CD14-positive monocyte (primary cell): ENCODE results near the gene FYB2. TPM values are rescaled to one million over a fixed set of nuclear protein-coding genes. Genes with fewer than 3 reads are reported as not detected.
A peak's percentile ranks its signal among the peaks of the same experiment; 100 is the strongest.

ENCODE experiments used
- DNase-seq, 3 donors: peaks; one replicate each; pipeline ENCODE4 v3.0.0-alpha.2; 2011 to 2022
- H2AFZ ChIP-seq: 2 replicates; pipeline ENCODE4 v1.6.0; 2012; ENCODE audit warnings: mild to moderate bottlenecking, low read depth, low read length, inconsistent platforms; ENCODE audit not compliant: insufficient read depth, poor library complexity, severe bottlenecking
- H3K27ac ChIP-seq, 2 donors: 1 replicate in 1 of 2; 2 replicates in 1 of 2; pipeline ENCODE4 v1.5.1; 2012 to 2013; ENCODE audit warnings: low read length in 2 of 2, control low read depth in 1 of 2, inconsistent platforms in 1 of 2, low read depth in 1 of 2, mild to moderate bottlenecking in 1 of 2
- H3K27me3 ChIP-seq, 2 donors: one replicate each; pipeline versions ENCODE4 v1.6.0 to v1.6.1; 2011 to 2013; ENCODE audit warnings: low read length in 2 of 2; ENCODE audit not compliant: control insufficient read depth in 2 of 2, insufficient read depth in 2 of 2
- H3K36me3 ChIP-seq, 2 donors: replicated peaks in 1 of 2; 1 replicate in 1 of 2; 2 replicates in 1 of 2; pipeline versions ENCODE4 v1.5.1 to v1.6.1; 2012 to 2013; ENCODE audit warnings: low read length in 2 of 2, control low read depth in 1 of 2, inconsistent platforms in 1 of 2, mild to moderate bottlenecking in 1 of 2; ENCODE audit not compliant: insufficient read depth in 2 of 2, control insufficient read depth in 1 of 2
- H3K4me1 ChIP-seq, 2 donors: 1 replicate in 1 of 2; 2 replicates in 1 of 2; pipeline versions ENCODE4 v1.5.1 to v1.6.1; 2012 to 2013; ENCODE audit warnings: low read length in 2 of 2, control low read depth in 1 of 2, inconsistent platforms in 1 of 2, mild to moderate bottlenecking in 1 of 2, moderate library complexity in 1 of 2; ENCODE audit not compliant: insufficient read depth in 2 of 2, control insufficient read depth in 1 of 2
- H3K4me2 ChIP-seq: replicated peaks from 2 replicates; pipeline ENCODE3; 2012; ENCODE audit warnings: low read length, moderate library complexity, mild to moderate bottlenecking; ENCODE audit not compliant: poor library complexity, severe bottlenecking; ENCODE audit errors: extremely low read depth
- H3K4me3 ChIP-seq, 3 experiments: fragments of 200-600 bp in 1 of 3; sonication (generic) in 1 of 3; replicated peaks in 1 of 3; 1 replicate in 2 of 3; 2 replicates in 1 of 3; pipeline ENCODE4 v1.5.1; 2011 to 2013; ENCODE audit warnings: low read length in 3 of 3, mild to moderate bottlenecking in 3 of 3, control low read depth in 2 of 3, low read depth in 2 of 3, inconsistent platforms in 1 of 3, moderate library complexity in 1 of 3
- H3K79me2 ChIP-seq: 2 replicates; pipeline ENCODE4 v1.6.0; 2012; ENCODE audit warnings: mild to moderate bottlenecking, control low read depth, inconsistent platforms, low read length, moderate library complexity; ENCODE audit not compliant: insufficient read depth
- H3K9ac ChIP-seq: 2 replicates; pipeline ENCODE4 v1.6.0; 2017; ENCODE audit warnings: low read length, mild to moderate bottlenecking; ENCODE audit not compliant: insufficient read depth, poor library complexity, severe bottlenecking
- H3K9me3 ChIP-seq, 2 donors: replicated peaks in 1 of 2; 1 replicate in 1 of 2; 2 replicates in 1 of 2; pipeline versions ENCODE4 v1.5.1 to v1.6.1; 2012 to 2013; ENCODE audit warnings: low read length in 2 of 2, control low read depth in 1 of 2; ENCODE audit not compliant: control insufficient read depth in 1 of 2, insufficient read depth in 1 of 2
- H4K20me1 ChIP-seq: 2 replicates; pipeline ENCODE4 v1.6.0; 2012; ENCODE audit warnings: mild to moderate bottlenecking, low read length, control low read depth, moderate library complexity; ENCODE audit not compliant: insufficient read depth
- H3K27ac Mint-ChIP-seq, 7 donors: one replicate each; pipeline ENCODE4 v1.8.0; 2020; ENCODE audit warnings: mild to moderate bottlenecking in 7 of 7, mixed read lengths in 7 of 7, moderate library complexity in 6 of 7, inconsistent platforms in 2 of 7
- H3K27me3 Mint-ChIP-seq, 3 donors: one replicate each; pipeline ENCODE4 v1.8.0; 2021 to 2022; ENCODE audit warnings: low read depth in 3 of 3, mild to moderate bottlenecking in 3 of 3, mixed read lengths in 3 of 3, moderate library complexity in 3 of 3, inconsistent platforms in 1 of 3
- H3K36me3 Mint-ChIP-seq, 2 donors: one replicate each; pipeline ENCODE4 v1.8.0; 2020; ENCODE audit warnings: mixed read lengths in 2 of 2, inconsistent platforms in 1 of 2, mild to moderate bottlenecking in 1 of 2
- H3K4me1 Mint-ChIP-seq: one replicate; pipeline ENCODE4 v1.8.0; 2020; ENCODE audit warnings: mild to moderate bottlenecking, mixed read lengths
- H3K4me3 Mint-ChIP-seq, 2 donors: one replicate each; pipeline ENCODE4 v1.8.0; 2020; ENCODE audit warnings: mild to moderate bottlenecking in 2 of 2, mixed read lengths in 2 of 2, moderate library complexity in 1 of 2
- H3K9me3 Mint-ChIP-seq, 7 donors: one replicate each; pipeline ENCODE4 v1.8.0; 2020 to 2022; ENCODE audit warnings: mixed read lengths in 7 of 7, mild to moderate bottlenecking in 6 of 7, moderate library complexity in 6 of 7, inconsistent platforms in 2 of 7
- WGBS: methylation state at CpG from one replicate; pipeline ENCODE4 v1.1.5; 2013; ENCODE audit warnings: missing lambda C conversion rate; ENCODE audit not compliant: insufficient coverage; 5-methylcytosine and 5-hydroxymethylcytosine counted together
- intact Hi-C, 2 donors: fragments of 100-400 bp; cut with micrococcal nuclease; formaldehyde crosslinking; loops; one replicate each; pipeline versions ENCODE4 v1.15.0 to v1.15.1; 2023
- polyA plus RNA-seq, 3 donors: library from polyadenylated mRNA; depleted of rRNA in 1 of 3; unstranded in 2 of 3; stranded (reverse) in 1 of 3; fragments of 300-500 nt in 2 of 3; fragments of >200 nt in 1 of 3; fragmentation: Illumina TruSeq in 2 of 3; gene quantifications; 1 replicate in 2 of 3; 2 replicates in 1 of 3; pipeline ENCODE4 v1.2.3, GENCODE V29; 2012 to 2021
- TF ChIP-seq, protein P1 (sequence below): fragments of 200-600 bp; IDR thresholded peaks from one replicate; pipeline ENCODE4 v1.8.0; 2022; ENCODE audit warnings: antibody characterized with exemption, mild to moderate bottlenecking

The FYB2 gene
- polyA plus RNA-seq, 3 donors = not detected

DNA sequence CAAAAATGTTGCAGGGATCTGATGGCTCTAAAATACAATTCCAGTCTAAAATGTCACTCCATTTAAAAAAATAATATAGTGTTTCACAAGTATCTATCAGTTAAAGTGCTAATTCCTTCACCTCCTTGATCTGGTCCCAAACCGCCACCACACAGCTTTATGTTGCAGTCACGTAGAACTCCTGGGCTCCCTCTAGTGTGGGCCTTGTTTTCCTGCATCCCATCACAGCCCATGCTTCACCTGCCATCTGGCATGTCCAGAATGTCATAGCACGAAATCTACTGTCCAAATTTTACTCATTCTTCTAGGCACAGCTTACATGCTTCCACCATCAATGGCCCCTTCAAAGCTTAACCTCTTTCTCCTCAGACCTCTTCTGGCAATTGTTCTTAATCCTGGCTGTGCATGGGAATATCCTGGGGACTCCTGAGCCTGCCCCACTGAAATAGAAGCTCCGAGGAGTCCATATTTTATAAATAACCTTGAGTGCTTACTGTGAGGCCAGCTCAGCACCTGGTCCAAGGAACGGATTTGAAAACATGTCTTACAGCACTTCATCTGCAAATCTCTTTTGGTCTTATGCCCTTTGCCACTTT lies 15.5 kb downstream of the FYB2 start:
- intact Hi-C loops = no loop called here
- Histone ChIP-seq H3K27me3 (no peaks in the 10 kb centered on the region), H4K20me1 (no peaks in the 10 kb centered on the region), H3K27ac (no peak overlapping the region), H3K9me3 (no peaks in the 10 kb centered on the region), H3K9ac (no peak overlapping the region), H3K4me2 (no peak overlapping the region), H3K36me3 (no peaks in the 10 kb centered on the region), H3K4me3 (no peak overlapping the region), H2AFZ (no peak overlapping the region), H3K4me1 (no peaks in the 10 kb centered on the region), H3K79me2 (no peaks in the 10 kb centered on the region)
- TF ChIP-seq, protein P1, sequence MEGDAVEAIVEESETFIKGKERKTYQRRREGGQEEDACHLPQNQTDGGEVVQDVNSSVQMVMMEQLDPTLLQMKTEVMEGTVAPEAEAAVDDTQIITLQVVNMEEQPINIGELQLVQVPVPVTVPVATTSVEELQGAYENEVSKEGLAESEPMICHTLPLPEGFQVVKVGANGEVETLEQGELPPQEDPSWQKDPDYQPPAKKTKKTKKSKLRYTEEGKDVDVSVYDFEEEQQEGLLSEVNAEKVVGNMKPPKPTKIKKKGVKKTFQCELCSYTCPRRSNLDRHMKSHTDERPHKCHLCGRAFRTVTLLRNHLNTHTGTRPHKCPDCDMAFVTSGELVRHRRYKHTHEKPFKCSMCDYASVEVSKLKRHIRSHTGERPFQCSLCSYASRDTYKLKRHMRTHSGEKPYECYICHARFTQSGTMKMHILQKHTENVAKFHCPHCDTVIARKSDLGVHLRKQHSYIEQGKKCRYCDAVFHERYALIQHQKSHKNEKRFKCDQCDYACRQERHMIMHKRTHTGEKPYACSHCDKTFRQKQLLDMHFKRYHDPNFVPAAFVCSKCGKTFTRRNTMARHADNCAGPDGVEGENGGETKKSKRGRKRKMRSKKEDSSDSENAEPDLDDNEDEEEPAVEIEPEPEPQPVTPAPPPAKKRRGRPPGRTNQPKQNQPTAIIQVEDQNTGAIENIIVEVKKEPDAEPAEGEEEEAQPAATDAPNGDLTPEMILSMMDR = no peak
- no peaks in the 10 kb centered on the region for H3K9me3 Mint-ChIP-seq
- H3K4me3 Mint-ChIP-seq = no peak overlapping the region
- H3K4me1 Mint-ChIP-seq = no peaks in the 10 kb centered on the region
- H3K27ac Mint-ChIP-seq = peak overlapping the region in 1 of 7 donors; percentile 8
- no peak for DNase-seq
- no peaks in the 10 kb centered on the region for H3K36me3 Mint-ChIP-seq
- peaks cover 0 to 4% (median 0%) of the 10 kb centered on the region in 3 donors for H3K27me3 Mint-ChIP-seq
- WGBS = 81% methylated on average over 5 of the region's 5 CpGs

DNA sequence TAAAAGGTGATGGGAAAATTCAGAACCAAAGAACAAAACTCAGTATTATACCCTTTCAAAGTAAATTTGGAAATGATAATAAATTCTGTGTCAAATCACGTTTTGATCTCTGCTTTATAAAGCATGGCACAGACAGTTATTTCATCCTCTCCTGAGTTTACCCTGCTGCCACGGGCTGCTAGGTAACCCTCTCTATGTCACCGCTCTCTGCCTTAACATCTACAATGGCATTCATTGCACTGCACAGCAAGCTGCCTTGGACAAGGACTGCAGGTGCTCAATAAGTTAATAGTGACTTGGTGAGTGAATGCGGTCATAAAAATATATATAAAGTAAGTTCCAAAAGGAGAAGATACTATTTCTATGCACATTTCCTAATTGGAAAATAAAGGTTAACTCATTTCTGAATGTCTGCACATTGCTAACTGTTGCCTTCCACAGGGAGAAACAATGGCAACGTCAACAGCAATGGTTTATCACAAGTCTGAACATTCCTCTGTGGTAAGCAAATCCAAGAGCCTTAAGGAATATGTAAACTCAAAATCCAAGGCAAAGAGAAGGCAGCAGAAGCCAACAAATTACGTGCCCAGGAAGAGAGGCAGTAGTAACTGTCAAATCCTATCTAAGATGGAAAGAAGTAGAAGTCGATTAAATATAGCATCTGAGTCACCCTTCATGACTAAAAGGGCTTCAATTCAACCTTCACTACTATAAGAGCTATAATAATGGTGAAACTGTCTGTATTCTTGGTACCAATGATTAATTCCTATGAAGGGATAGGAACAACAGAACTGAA lies 19.4 kb downstream of the FYB2 start:
- H3K9ac ChIP-seq = no peak overlapping the region
- no peak overlapping the region for H3K4me2 ChIP-seq
- no peaks in the 10 kb centered on the region for H3K9me3 Mint-ChIP-seq
- no peaks in the 10 kb centered on the region for H3K27me3 ChIP-seq
- TF ChIP-seq, protein P1 = no peak
- no peak overlapping the region for H3K4me3 Mint-ChIP-seq
- intact Hi-C loops = no loop called here
- no peak overlapping the region for H3K27ac ChIP-seq
- DNase-seq = no peak
- H3K4me3 ChIP-seq = no peak overlapping the region
- peak overlapping the region in 1 of 7 donors; percentile 25 for H3K27ac Mint-ChIP-seq
- H3K27me3 Mint-ChIP-seq = peaks cover 0 to 2% (median 0%) of the 10 kb centered on the region in 3 donors
- 100% methylated on average over 1 of the region's 7 CpGs for WGBS
- no peaks in the 10 kb centered on the region for H3K9me3 ChIP-seq
- H2AFZ ChIP-seq = no peak overlapping the region
- H3K36me3 Mint-ChIP-seq = no peaks in the 10 kb centered on the region
- no peaks in the 10 kb centered on the region for H4K20me1 ChIP-seq
- H3K4me1 ChIP-seq = no peaks in the 10 kb centered on the region
- no peaks in the 10 kb centered on the region for H3K79me2 ChIP-seq
- H3K36me3 ChIP-seq = no peaks in the 10 kb centered on the region
- H3K4me1 Mint-ChIP-seq = no peaks in the 10 kb centered on the region
